Neural cell (in vitro differentiated cells): Measurements from ENCODE around the gene HES6. TPM values are rescaled to one million over a fixed set of nuclear protein-coding genes. Genes with fewer than 3 reads are reported as not detected.

Experiments
- H2AFZ ChIP-seq: fragments of 200-600, 300-800 bp; sonication (generic), shearing (Covaris generic); 2 replicates; pipeline ENCODE4 v1.6.0; 2014; ENCODE audit warnings: low read depth, mild to moderate bottlenecking, antibody characterized with exemption, low read length, moderate library complexity
- H3F3A ChIP-seq: fragments of 200-600 bp; shearing (Covaris generic); 2 replicates; pipeline ENCODE4 v1.6.1; 2016; ENCODE audit warnings: mild to moderate bottlenecking, moderate library complexity, mixed read lengths, antibody characterized with exemption, low read length; ENCODE audit not compliant: insufficient read depth, poor library complexity, severe bottlenecking
- H3K27ac ChIP-seq: fragments of 200-600, 300-800 bp; sonication (generic), shearing (Covaris generic); 2 replicates; pipeline ENCODE4 v1.5.1; 2014; ENCODE audit warnings: mild to moderate bottlenecking, low read length, moderate library complexity
- H3K27me3 ChIP-seq: fragments of 300-800, 200-600 bp; sonication (generic), shearing (Covaris generic); 2 replicates; pipeline ENCODE4 v1.6.0; 2014; ENCODE audit warnings: mild to moderate bottlenecking, low read depth, low read length, moderate library complexity; ENCODE audit not compliant: insufficient read depth
- H3K36me3 ChIP-seq: fragments of 300-800, 200-600 bp; sonication (generic), shearing (Covaris generic); 2 replicates; pipeline ENCODE4 v1.5.1; 2014; ENCODE audit warnings: mild to moderate bottlenecking, antibody characterized with exemption, low read length, moderate library complexity; ENCODE audit not compliant: insufficient read depth
- H3K4me2 ChIP-seq: fragments of 300-800, 200-600 bp; sonication (generic), shearing (Covaris generic); 2 replicates; pipeline ENCODE4 v1.6.0; 2014; ENCODE audit warnings: mild to moderate bottlenecking, low read length
- H3K4me3 ChIP-seq: fragments of 300-800, 200-600 bp; sonication (generic), shearing (Covaris generic); 2 replicates; pipeline ENCODE4 v1.5.1; 2014; ENCODE audit warnings: mild to moderate bottlenecking, low read length, moderate library complexity
- H3K79me2 ChIP-seq: fragments of 200-600 bp; shearing (Covaris generic); replicated peaks from 2 replicates; pipeline ENCODE4 v1.6.0; 2014; ENCODE audit warnings: mild to moderate bottlenecking, low read length, moderate library complexity; ENCODE audit not compliant: insufficient read depth
- H3K9ac ChIP-seq: fragments of 300-800, 200-600 bp; sonication (generic), shearing (Covaris generic); 2 replicates; pipeline ENCODE4 v1.6.1; 2016; ENCODE audit warnings: mild to moderate bottlenecking, low read length, mixed read lengths
- H3K9me2 ChIP-seq: fragments of 200-600 bp; shearing (Covaris generic); 2 replicates; pipeline ENCODE4 v1.6.1; 2016; ENCODE audit warnings: mild to moderate bottlenecking, low read length, mixed read lengths; ENCODE audit not compliant: insufficient read depth
- H3K9me3 ChIP-seq: fragments of 200-600, 300-800 bp; sonication (generic), shearing (Covaris generic); 2 replicates; pipeline ENCODE4 v1.6.1; 2016; ENCODE audit warnings: mild to moderate bottlenecking, mixed run types, low read length, moderate library complexity, mixed read lengths
- H4K20me1 ChIP-seq: fragments of 200-600 bp; shearing (Covaris generic); 2 replicates; pipeline ENCODE4 v1.6.1; 2016; ENCODE audit warnings: mild to moderate bottlenecking, mixed run types; ENCODE audit not compliant: insufficient read depth
- CTCF ChIP-seq: fragments of 450-650 bp; IDR thresholded peaks from 2 replicates; pipeline ENCODE4 v1.5.1; 2014; ENCODE audit warnings: antibody characterized with exemption, mild to moderate bottlenecking, moderate library complexity; ENCODE audit not compliant: poor library complexity, severe bottlenecking
- EP300 ChIP-seq: fragments of 450-650 bp; conservative IDR thresholded peaks from 2 replicates; pipeline ENCODE4 v1.6.1; 2014; ENCODE audit warnings: antibody characterized with exemption, mild to moderate bottlenecking, moderate library complexity; ENCODE audit not compliant: poor library complexity, severe bottlenecking
- EZH2 ChIP-seq: fragments of 200-600, 300-800 bp; shearing (Covaris generic), sonication (generic); IDR thresholded peaks from 2 replicates; pipeline ENCODE4 v1.6.1; 2014; ENCODE audit warnings: antibody characterized with exemption, low read length, borderline replicate concordance, mild to moderate bottlenecking; ENCODE audit not compliant: insufficient read depth, poor library complexity, severe bottlenecking
- MXI1 ChIP-seq: fragments of 450-650 bp; conservative IDR thresholded peaks from 2 replicates; pipeline ENCODE4 v1.6.1; 2014; ENCODE audit warnings: antibody characterized with exemption, mild to moderate bottlenecking; ENCODE audit not compliant: poor library complexity, severe bottlenecking
- POLR2AphosphoS5 ChIP-seq: IDR thresholded peaks from 2 replicates; pipeline ENCODE4 v1.6.1; 2012
- RAD21 ChIP-seq: fragments of 450-650 bp; conservative IDR thresholded peaks from 2 replicates; pipeline ENCODE4 v1.6.1; 2014; ENCODE audit warnings: antibody characterized with exemption, mild to moderate bottlenecking, moderate library complexity
- REST ChIP-seq: IDR thresholded peaks from 2 replicates; pipeline ENCODE4 v1.6.1; 2012; ENCODE audit warnings: borderline replicate concordance
- SMC3 ChIP-seq: fragments of 450-650 bp; conservative IDR thresholded peaks from 2 replicates; pipeline ENCODE4 v1.6.1; 2014; ENCODE audit warnings: antibody characterized with exemption, mild to moderate bottlenecking, moderate library complexity; ENCODE audit not compliant: poor library complexity
- TAF1 ChIP-seq: IDR thresholded peaks from 2 replicates; pipeline ENCODE4 v1.6.1; 2012; ENCODE audit warnings: low read depth
- polyA plus RNA-seq: library from polyadenylated mRNA; depleted of rRNA; stranded (reverse); fragments of >200 nt; gene quantifications from 2 replicates; pipeline ENCODE4 v1.2.3, GENCODE V29; 2014

HES6 gene
- polyA plus RNA-seq, 1 donor from 2014 or later, result 236 TPM

GRCh38 chr2:238235856-238236255 lies 4.0 kb downstream of the HES6 start:
- Histone ChIP-seq H3K4me2 (no peak overlapping the region), H4K20me1 (no peaks in the 10 kb centered on the region), H3K27me3 (peaks cover 6% of the 10 kb centered on the region), H2AFZ (no peak overlapping the region), H3K36me3 (no peaks in the 10 kb centered on the region), H3K4me3 (no peak overlapping the region), H3K9me3 (no peaks in the 10 kb centered on the region), H3K9me2 (no peaks in the 10 kb centered on the region), H3K9ac (no peak overlapping the region), H3F3A (no peaks in the 10 kb centered on the region), H3K79me2 (peaks cover 7% of the 10 kb centered on the region), H3K27ac (no peak overlapping the region)
- no peak for TF ChIP-seq RAD21
- TF ChIP-seq POLR2AphosphoS5, result no peak
- TF ChIP-seq CTCF, result no peak
- TF ChIP-seq MXI1, result no peak
- TF ChIP-seq EZH2, result no peak
- no peak for TF ChIP-seq SMC3
- TF ChIP-seq TAF1, result no peak
- TF ChIP-seq REST, result no peak
- TF ChIP-seq EP300, result no peak

- Histone ChIP-seq H3K79me2 (peaks cover 7% of the 10 kb centered on the region), H3K4me2 (no peak overlapping the region), H2AFZ (no peak overlapping the region), H3K27me3 (peaks cover 6% of the 10 kb centered on the region), H3K9me2 (no peaks in the 10 kb centered on the region), H3K4me3 (no peak overlapping the region), H3K27ac (no peak overlapping the region), H4K20me1 (no peaks in the 10 kb centered on the region), H3K9ac (no peak overlapping the region), H3K9me3 (no peaks in the 10 kb centered on the region), H3F3A (no peaks in the 10 kb centered on the region), H3K36me3 (no peaks in the 10 kb centered on the region)
- TF ChIP-seq SMC3 (no peak), TAF1 (no peak), POLR2AphosphoS5 (no peak), CTCF (no peak), EP300 (no peak), RAD21 (no peak), EZH2 (no peak), REST (no peak), MXI1 (no peak)
Measured at GRCh38 chr2:238235331-238235732, 4.5 kb downstream of the HES6 start.
